GM12873 (cell line): ENCODE results near the gene ZNF629.

Experiments used
- CTCF ChIP-seq: IDR thresholded peaks from 2 replicates; pipeline ENCODE4 v1.5.1; 2012; ENCODE audit warnings: low read depth, mild to moderate bottlenecking, moderate library complexity, low read length, control low read depth; ENCODE audit not compliant: insufficient read depth; ENCODE audit errors: missing control alignments

Gene ZNF629

DNA sequence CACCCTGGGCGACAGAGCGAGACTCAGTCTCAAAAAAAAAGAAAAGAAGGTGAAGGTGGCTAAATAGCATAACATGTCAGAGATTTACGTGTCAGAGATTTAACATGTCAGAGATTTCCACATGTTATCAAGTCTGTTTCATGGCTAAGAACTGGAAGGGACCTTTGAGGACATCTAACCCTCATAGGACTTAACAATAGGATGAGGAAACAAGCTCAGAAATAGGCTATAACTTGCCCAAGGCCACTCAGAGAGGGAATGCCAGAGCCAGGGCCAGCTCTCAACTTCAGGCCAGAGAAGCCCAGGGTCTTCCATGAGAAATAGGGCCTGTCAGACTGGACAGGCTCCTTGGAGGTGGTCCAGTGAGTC, 26.8 kb upstream of the ZNF629 start:
- TF ChIP-seq CTCF: no peak

DNA sequence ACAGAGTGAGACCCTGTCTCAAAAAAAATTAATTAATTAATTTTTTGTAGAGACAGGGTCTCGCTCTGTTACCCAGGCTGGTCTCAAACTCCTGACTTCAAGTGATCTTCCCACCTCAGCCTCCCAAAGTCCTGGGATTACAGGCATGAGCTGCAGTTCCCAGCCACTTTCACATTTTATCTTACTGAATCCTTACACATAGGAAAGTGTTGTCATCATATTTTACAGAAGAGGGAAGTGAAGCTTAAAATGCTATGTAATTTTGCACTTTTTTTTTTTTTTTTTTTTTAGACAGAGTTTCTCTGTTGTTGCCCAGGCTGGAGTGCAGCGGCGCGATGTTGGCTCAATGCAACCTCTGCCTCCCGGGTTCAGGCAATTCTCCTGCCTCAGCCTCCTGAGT, 21.1 kb upstream of the ZNF629 start:
- no peak for TF ChIP-seq CTCF

GRCh38 chr16:30805370-30806169, 18.6 kb upstream of the ZNF629 start:
- TF ChIP-seq CTCF: no peak

DNA sequence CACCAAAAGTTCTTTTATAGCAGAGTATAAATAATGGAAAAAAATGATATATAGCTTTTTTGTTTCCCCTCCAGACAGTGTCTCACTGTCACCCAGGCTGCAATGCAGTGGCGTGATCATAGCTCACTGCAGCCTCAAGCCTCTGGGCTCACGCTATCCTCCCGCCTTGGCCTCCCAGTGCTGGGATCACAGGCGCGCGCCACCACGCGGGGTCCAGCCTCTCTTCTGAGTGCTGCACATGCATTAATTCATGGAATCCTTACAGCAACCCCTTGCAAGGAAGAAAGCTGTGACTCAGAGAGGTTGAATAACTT, 18.0 kb upstream of the ZNF629 start:
- TF ChIP-seq CTCF: no peak

DNA sequence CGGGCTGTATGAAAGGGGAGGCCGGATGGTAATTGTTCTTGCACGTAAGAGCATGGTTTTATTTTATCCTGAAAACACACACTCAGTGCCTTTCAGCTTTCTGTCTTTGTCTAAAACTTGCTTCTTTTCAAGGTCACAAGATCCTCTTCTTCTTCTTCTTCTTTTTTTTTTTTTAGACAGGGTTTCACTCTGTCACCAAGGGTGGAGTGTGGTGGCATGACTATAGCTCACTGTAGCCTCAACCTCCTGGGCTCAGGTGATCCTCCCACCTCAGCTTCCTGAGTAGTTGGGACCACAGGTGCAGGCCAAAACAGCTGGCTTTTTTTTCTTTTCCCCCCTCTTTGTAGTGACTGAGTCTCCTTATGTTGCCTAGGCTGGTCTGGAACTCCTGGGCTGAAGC, 15.9 kb upstream of the ZNF629 start:
- TF ChIP-seq CTCF: no peak

DNA sequence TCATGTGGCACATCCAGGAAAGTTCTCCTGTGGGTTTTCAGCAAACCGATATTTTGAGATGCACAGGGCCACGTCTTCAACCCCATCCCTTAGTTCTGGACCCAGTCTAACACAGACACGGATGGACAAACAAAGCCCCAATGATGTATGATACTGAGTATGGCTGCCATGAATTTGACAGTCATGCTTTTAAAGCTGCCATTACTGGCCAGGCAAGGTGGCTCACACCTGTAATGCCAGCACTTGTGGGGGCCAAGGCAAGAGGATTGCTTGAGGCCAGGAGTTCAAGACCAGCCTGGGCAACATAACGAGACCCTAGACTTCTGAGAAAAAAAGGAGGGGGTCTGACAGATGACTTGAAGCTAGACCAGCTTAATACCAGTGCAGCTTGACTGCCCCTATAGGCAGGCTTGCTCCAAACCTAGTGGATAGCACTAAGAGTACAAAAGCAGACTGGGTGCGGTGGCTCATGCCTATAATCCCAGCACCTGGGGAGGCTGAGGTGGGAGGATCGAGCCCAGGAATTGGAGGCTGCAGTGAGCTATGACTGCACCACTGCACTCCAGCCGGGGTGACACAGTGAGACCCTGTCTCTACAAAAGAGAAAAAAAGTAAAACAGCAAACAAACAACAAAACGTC, 10.8 kb upstream of the ZNF629 start:
- peak; percentile 22 for TF ChIP-seq CTCF

DNA sequence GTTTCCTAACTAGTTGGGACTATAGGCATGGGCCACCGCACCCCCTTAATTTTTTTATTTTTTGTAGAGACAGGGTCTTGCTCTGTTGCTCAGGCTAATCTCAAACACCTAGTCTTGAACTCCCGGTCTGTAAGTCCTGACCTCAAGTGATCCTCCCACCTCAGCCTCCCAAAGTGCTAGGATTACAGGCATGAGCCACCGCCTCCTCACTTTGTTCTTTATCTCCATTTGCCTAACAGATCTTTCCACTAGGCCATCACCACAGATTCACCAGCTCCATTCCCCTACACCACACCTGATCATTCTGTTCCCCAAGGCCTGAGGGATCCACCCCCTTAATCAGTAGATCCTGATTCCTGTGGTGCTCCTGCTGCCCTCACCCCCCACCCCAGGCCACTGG, 7.6 kb upstream of the ZNF629 start:
- no peak for TF ChIP-seq CTCF
